ENCODE measurements around the gene ARID3A. TPM values are rescaled to one million over a fixed set of nuclear protein-coding genes. Genes with fewer than 3 reads are reported as not detected.

ARID3A gene
- total RNA-seq, 4 donors from 2014 or later, result 1.3 to 22.0 (median 3.8) TPM

GRCh38 chr19:898663-899062 is 27.2 kb upstream of the ARID3A start:
- no peak overlapping the region for H3K4me3 ChIP-seq
- intact Hi-C loops (cut with DNase I; ENCODE audit: low total_unique reads), result no loop called here
- TF ChIP-seq POLR2A (IDR thresholded peaks at IDR 0.05), result no peak
- TF ChIP-seq CTCF (IDR thresholded peaks at IDR 0.05), result no peak

DNA sequence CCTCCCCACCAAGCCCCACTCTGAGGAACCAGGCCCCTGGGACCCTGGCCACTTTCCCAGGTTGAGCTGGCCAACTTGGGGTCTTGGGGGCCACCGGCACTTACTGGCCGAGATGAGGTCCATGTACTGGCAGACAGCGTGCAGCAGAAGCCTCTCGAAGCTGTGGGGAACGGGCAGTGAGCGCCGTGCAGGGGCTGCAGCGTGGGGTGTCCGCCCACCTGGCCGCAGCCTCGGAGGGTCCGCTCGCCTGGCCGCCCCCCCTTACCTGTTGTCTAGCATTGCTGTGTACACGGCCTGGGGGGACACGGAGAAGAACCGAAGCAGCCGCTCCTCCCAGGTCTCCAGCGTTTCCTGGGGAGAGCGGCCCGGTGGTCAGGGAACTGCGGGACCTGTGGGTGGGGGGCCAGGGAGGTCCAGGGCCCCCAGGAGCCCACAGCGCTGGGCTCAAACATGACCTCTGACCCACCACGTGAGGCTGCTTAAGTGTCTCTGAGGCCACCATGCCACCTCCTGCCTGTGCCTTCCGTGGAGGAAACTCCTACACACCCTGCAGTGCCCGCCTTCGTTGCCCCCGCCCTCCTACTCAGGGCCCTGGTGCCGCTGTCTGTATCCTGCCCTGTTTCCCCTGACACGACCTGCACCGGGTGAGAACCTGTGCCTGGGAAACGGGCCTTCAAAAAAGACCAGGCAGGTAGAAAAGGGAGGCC is 26.3 kb upstream of the ARID3A start:
- no peaks in the 10 kb centered on the region for H3K9me3 ChIP-seq
- H3K27ac ChIP-seq, result no peak overlapping the region
- no peak overlapping the region for H3K4me3 ChIP-seq
- H3K36me3 ChIP-seq, result no peaks in the 10 kb centered on the region
- H3K4me1 ChIP-seq, result no peaks in the 10 kb centered on the region
- DNase-seq, result no peak
- no peak for TF ChIP-seq CTCF (IDR thresholded peaks at IDR 0.05)
- intact Hi-C loops (cut with DNase I; ENCODE audit: low total_unique reads), result no loop called here
- no peaks in the 10 kb centered on the region for H3K27me3 ChIP-seq

More at GRCh38 chr19:898663-899062, 27.2 kb upstream of the ARID3A start:
- Histone ChIP-seq H3K9me3 (no peaks in the 10 kb centered on the region), H3K4me1 (no peaks in the 10 kb centered on the region), H3K27ac (no peak overlapping the region), H3K36me3 (no peaks in the 10 kb centered on the region), H3K27me3 (no peaks in the 10 kb centered on the region)
- DNase-seq, result no peak

DNA sequence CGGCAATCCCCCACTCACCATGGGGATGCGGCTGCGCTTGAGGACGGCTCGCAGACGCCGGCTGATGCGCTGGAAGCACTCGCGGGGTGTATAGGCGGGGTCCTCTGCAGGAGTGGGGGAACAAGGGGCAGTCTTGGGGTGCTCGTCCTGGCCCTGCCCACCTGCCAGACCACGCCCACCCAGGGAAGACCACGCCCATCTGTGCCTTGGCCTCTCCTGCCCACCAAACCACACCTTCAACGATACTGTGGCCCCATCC is 25.9 kb upstream of the ARID3A start:
- intact Hi-C loops (cut with DNase I; ENCODE audit: low total_unique reads), result no loop called here

DNA sequence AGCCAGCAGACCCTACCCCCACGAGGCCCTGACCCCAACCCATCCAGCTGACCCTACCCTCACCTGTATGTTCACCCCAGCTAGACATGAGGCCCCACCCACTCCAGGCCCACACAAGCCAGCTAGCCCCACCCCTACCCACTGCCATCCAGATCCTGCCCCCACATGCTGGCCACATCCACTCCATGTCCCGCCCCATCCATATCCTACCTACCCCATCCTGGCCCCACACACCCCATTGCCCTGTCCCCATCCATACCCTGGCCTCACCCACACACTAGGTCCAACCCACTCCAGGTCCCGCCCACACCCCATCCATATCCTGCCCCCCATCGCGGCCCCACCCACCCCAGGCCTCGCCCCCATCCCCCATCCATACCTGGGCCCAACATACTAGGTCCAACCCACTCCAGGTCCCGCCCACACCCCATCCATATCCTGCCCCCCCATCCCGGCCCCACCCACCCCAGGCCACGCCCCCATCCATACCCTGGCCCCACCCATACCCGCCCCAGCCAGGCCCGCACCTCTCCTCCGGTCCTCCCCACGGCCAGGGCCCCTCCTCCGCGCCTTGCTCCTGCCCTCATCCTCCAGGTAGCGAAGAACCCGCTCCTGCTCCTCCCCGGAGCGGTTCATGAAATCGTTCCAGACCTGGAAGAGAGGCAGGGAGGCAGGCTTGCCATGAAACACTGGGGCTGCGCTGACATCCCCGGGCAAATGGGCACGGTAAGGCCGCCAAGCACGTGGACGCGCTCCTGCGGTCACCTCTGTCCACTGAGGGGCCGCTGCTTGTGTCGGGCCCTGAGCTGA is 25.3 kb upstream of the ARID3A start:
- DNase-seq, result no peak
- Histone ChIP-seq H3K36me3 (no peaks in the 10 kb centered on the region), H3K4me3 (no peak overlapping the region), H3K27ac (no peak overlapping the region), H3K9me3 (no peaks in the 10 kb centered on the region), H3K4me1 (no peaks in the 10 kb centered on the region), H3K27me3 (no peaks in the 10 kb centered on the region)
- intact Hi-C loops (cut with DNase I; ENCODE audit: low total_unique reads), result no loop called here
- TF ChIP-seq CTCF (IDR thresholded peaks at IDR 0.05), result no peak
- TF ChIP-seq POLR2A (IDR thresholded peaks at IDR 0.05), result no peak

More for the DNA sequence above, 25.9 kb upstream of the ARID3A start:
- no peak overlapping the region for H3K27ac ChIP-seq
- H3K9me3 ChIP-seq, result no peaks in the 10 kb centered on the region
- no peaks in the 10 kb centered on the region for H3K4me1 ChIP-seq
- DNase-seq, result no peak
- no peak overlapping the region for H3K4me3 ChIP-seq
- TF ChIP-seq CTCF (IDR thresholded peaks at IDR 0.05), result no peak
- TF ChIP-seq POLR2A (IDR thresholded peaks at IDR 0.05), result no peak
- H3K36me3 ChIP-seq, result no peaks in the 10 kb centered on the region
- no peaks in the 10 kb centered on the region for H3K27me3 ChIP-seq

All from uterus (tissue), 4 donors.